NCI-H128 (cell line): Measurements from ENCODE around the gene SCUBE1.

Source experiments
- DNase-seq: peaks from one replicate; lab custom pipeline; 2025; ENCODE audit not compliant: unreplicated experiment; lab: John Stamatoyannopoulos, UW

SCUBE1 gene

DNA sequence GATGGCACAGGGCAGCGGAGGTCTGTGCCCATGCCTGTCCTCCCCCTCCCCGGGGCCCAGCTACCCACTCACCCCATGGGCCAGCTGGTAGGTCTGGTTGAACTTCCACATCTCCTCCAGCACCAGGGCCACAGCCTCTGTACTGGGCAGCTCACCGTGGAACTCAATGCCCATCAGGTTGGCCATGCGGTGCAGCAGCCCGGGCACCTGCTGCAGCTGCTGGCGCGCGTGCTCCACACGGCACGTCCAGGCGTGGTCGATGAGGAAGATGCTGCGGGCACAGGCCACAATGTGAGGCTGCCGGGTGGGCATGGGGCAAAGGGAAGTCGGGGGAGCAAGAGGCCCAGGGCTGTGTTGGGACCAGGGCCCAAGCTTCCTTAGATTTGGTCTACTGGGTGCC, 162.5 kb downstream of the SCUBE1 start:
- DNase-seq, result no peak

GRCh38 chr22:43179911-43180195, 163.3 kb downstream of the SCUBE1 start:
- no peak for DNase-seq

GRCh38 chr22:43179146-43179910, 163.8 kb downstream of the SCUBE1 start:
- no peak for DNase-seq

DNA sequence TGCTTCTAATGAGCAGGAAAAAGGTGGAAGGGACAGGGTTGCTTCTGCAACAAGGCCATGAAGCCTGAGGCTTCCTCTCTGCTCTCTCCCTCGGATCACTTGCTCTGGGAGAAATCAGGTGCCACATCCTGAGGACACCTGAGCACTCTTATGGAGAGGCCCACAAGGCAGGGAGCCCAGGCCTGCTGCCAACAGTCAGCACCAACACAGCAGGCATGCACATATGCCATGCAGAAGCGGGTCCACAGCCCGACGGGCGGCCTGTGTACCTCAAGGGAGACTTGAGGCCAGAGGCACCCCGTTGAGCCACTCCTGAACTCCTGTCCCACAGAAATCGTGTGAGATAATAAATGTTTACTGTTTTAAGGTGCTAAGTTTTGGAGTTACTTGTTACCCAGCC, 165.7 kb downstream of the SCUBE1 start:
- DNase-seq, result no peak

- DNase-seq, result no peak
Observed at GRCh38 chr22:43176090-43176489, 167.1 kb downstream of the SCUBE1 start.

GRCh38 chr22:43174941-43175531, 168.1 kb downstream of the SCUBE1 start:
- DNase-seq, result no peak

- DNase-seq, result no peak
Observed at GRCh38 chr22:43173976-43174720, 169.0 kb downstream of the SCUBE1 start.

DNA sequence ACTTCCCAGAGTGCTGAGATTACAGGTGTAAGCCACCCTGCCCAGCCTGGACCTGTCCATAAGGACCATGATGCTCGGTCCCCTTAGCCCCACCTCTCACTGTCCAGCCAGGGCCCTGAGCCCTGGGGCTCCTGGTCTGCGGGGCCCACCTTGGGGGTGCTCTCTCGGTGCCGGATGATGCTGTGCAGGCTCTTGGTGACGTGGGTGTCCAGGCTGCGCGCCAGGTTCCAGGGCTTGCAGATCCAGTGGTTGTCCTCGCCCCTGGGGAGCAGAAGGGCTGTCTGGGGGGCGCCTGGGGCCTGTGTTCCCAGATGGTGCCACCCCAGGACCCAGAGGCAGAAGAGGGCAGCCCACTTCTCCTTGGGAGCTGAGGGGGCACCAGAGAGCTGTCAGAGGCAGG, 169.6 kb downstream of the SCUBE1 start:
- no peak for DNase-seq

DNA sequence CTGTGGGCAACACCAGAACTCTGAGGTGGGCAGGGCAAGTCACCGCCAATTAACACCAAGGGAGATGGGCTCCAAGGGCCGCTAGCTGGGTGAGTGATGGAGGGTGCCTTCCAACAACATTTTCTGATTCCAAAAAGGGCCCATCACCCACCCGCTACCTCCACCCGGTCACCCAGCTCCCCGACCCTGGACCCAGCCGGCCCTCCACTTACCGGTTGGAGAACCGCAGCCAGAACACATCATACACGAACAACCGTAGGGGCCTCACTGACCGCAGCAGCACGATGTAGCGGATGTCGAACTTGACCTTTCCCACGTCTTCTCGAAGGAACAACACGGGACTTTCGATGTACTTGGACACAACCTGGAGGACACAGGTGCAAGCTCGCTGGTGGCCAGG, 171.0 kb downstream of the SCUBE1 start:
- no peak for DNase-seq

GRCh38 chr22:43171607-43172006, 171.6 kb downstream of the SCUBE1 start:
- DNase-seq, result no peak

DNA sequence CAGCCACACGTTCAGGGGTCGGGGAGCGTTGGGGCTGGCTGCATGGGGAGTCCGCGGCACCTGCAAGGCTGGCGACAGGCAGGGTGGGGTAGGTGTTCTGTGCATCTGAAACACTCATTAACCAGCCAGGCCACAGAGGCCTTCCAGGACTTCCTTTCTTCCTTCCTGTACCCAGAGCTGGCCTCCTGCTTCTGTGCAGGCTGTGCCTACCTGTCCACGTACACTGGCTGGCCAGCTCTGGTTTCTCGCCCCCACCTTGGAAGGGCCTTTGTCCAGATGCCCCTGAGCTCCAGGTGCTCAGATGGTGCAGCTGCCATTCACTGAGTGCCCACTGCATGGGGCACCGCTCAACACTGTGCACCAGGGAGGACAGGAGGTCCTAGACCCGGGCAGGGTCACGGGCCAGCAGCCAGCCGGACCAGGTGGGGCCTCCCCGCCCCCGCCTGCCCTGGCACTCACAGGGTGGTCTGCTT, 172.1 kb downstream of the SCUBE1 start:
- DNase-seq, result no peak

DNA sequence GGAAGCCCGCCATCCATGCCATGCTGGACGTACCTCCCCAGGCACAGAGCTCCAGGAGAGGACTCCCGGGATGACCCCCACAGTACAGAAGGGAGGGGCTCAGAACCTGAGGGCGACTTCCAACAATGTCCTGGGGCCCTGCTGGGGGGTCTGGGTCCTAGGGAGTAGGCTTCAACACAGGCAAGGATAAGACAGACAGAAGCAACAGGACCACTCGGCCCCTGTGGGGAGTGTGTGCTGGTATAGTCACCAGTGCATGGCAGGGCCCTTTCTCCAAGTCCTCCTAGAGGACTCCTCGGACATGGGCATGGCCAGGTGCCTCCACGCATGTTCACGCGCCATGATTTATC, 173.1 kb downstream of the SCUBE1 start:
- DNase-seq, result no peak

DNA sequence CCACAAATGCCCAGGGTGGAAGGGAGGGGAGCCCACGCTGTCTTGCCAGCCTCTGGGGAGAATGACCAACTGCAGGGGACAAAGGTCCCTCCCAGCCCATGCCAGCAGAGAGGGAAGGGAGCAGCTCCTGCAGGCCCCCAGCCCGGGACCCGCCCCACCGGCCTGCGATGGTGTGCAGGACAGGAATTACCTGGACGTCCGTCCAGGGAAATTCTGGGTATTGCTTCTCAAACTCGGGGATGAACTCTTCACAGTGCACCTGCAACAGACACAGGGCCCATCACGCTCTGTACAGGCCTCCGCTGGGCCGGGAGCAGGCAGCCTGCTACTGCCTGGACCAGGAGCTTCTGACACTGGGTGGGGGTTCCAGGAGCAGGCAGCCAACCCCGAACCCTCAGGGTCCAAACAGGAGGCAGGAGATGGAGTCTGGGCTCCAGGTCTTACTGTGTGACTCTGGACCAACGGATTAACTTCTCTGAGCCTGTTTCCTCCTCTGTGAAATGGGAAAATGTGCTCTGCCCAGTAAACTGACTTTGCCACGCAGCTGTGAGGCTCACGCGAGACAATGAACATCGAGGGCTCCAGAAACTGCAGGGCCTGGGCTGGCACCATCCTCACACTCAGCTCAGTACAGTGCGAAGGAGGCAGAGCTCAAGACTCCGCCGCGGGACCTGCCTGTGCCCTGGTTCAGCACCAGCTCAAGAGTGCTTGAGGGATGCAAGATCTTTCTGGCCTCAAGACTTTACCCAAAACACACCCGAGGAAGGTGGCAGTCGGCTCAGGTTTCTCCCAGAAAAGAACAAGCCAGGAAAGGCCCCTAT, 173.7 kb downstream of the SCUBE1 start:
- DNase-seq, result no peak

GRCh38 chr22:43168471-43169309, 174.5 kb downstream of the SCUBE1 start:
- no peak for DNase-seq

DNA sequence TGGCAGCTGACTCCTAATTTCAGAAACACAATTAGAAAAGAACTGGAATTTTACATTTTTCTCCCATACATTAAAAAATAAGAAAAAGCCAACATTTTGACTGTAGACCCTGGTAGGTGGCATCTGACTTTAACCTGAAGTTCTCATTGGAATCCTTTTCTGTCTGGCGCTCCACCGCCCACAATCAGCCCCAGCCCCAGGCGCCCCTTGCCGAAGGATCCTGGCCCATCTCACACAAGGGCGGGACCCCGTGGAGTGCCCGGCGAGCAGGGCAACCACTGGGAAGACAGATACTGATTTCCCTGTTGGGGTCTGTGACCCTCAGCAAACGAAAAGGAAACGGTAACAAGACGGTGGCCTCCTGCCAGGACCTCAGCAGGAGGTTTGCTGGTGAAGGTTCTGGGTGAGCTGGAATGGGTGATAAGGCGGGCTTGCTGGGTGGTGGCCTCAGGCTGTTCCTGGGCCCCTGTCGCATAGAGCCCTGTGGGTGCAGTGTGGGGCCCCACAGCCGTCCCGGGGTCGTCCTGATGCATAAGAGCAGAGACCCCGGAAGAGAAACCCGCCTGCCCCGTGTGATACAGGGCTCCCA, 176.1 kb downstream of the SCUBE1 start:
- DNase-seq, result no peak

DNA sequence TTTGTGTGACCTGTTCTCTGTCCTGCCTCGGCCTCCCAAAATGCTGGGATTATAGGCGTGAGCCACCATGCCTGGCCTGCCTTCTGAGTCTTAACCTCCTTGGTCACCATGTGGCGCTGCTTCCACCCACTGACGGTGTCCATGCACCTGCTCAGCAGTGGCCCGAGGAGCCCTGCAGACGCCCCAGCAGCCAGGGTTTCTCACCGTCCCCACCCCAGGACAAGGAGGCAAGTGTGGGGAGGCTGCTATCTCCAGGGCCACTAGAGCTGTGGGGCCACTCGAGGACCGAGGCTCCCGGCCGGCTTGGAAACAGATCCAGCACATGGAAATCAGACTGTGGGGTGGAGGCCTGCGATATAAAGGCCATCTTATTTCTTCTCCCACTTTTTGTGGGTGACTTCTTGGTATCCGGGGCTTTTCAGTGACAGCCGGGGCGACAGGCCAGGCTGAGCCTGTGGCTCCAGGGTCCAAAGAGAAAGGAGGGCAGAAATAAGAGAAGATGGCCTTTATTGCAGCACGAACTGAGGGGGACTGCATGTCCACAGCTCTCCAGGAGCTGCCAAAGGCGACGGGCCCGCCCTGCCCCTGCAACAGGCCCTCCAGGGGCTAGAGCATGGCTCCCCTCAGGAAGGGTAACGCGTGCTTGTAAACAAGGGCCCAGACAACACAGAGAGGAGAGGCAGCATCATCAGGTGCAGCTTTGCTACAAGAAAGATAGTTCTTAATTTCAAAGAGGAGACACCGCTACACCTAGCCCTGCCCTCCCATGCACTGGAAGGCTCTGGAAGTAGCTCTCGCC, 176.8 kb downstream of the SCUBE1 start:
- no peak for DNase-seq

DNA sequence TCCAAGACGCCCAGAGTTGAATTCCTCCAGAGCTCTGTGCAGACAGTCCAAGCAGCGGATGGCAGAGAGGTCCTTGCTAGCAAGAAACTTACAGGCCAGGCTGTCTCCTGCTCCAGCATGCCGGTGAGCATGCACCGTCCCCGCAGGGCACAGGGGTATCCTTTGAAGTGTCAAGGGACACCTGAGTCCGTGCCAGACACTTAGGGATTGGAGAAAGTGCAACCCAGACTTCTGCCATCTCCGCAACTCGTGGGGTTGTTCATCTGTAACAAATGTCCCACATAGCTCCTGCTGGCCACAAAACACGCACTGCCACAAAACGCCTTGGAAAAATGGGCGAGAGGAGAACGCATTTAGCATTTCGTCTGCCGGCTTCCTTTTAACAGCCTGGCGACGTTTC, 178.5 kb downstream of the SCUBE1 start:
- no peak for DNase-seq

DNA sequence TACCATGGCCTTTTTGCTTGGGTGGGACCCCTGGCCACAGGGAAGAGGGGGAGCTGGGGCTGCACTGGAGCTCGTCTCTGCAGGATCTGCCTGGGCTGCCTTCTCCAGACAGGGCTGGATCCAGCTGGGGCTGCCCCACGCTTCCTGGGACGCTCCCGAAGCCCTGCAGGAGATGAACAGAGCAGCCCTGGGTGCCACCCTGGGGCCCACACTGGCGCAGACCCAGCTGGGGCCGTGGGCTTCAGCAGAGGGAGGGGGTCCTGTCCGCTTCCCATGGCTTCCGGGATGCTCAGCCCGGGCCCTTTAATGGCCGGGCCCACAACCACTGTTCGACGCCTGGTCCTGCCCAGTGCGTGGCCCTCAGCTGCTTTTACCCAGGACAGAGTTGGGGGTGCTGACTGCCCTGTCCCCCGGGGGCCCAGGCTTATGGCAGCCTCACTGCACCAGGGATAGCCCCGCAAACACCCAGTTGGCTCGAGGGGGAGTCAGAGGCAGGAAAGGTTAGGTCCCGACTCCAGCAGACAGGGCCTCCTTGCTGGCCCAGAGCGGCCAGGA, 179.9 kb downstream of the SCUBE1 start:
- DNase-seq, result no peak
